HG02884 (cell line): ENCODE results near the gene GJA3.
"Not testable (repeated sequence)": the region's sequence is repeated elsewhere in the genome, so short reads cannot be mapped to it uniquely, and the experiment has no call there.

Experiments used
- ATAC-seq: cut with Tn5 transposase; IDR thresholded peaks from one replicate; pipeline ENCODE4 v1.9.1; 2021; ENCODE audit warnings: mild to moderate bottlenecking, moderate library complexity; ENCODE audit not compliant: unreplicated experiment

The GJA3 gene

DNA sequence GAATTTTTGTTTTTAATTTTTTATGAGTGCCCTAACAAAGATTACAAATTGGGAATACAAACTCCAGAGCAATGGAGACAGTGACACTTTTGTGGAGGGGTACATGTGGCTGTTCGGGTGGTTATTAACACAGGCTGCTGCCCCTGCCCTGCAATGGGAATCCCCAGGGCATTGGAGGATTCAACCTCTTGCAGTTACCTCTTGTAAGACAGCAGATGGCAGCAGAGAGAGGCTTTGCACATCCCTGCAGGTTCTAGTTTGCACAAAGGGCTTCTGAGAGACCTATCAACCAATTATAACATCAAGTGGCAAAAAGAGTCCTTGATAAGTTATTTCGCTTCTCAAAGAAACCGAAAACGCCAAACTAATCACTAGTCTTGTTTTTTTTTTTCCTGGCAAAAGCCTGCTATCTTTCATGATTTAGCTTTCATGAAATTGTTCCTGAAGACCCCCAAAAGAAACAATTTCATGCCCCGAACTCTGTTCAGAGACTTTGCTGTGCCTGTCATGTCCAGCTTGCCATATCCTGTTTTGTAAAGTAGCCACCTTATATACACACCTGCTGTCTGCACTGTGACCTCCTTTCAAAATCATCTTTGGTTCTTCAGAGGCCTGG, 21.5 kb upstream of the GJA3 start:
- peak; percentile 87 for ATAC-seq

GRCh38 chr13:20181188-20181587, 20.3 kb upstream of the GJA3 start:
- ATAC-seq: no peak

DNA sequence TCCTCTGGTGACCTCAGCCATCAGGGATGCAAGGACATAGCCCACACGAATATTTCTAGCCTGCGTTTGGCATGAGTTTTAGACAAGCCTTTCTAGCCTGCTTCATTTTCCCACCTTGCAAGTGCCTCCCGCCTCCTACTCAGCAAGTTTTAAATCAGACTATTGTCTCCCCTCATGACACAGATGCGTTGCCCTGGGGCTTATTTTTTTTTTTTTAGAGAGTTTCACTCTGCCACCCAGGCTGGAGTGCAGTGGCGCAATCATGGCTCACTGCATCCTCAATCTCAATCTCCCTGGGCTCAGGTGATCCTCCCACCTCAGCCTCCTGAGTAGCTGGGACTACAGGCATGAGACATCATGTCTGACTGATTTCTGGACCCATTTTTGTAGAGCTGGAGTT, 17.3 kb upstream of the GJA3 start:
- ATAC-seq: no peak

GRCh38 chr13:20177049-20177831, 16.4 kb upstream of the GJA3 start:
- no peak for ATAC-seq

DNA sequence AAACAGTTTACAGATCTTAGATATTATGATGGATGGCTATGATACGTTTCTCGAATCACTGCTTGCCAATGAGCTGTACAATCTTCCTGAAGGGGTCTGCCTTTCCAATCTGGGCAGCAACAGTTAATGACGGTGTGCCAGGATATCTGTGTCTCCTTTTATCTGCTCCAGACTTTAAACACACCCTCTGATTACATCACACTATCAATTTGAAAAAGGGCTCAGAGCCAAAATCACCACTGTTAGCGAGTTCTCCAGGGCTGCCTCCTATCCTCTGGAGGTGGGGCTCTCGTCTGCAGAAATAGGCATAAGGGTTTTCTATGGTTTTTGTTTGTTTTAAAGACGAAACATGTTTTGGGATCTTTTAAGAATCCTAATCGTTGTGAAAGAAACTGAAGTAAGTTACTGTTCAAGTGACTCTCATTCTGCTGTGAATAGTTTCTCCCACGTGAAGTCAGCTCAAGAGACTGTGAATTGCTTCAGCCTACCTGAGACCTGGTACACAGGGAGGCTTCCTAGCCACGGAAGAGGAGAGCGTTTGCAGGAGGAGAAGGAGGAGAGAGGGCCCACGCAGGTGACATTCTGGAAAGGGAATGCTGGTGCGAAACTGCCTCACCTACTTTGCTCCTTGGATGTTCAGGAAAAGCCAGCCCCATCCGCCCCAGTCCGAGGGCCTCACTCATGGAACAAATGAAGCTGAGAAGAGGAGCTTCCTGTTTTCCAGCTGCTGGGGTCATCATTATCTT, 15.2 kb upstream of the GJA3 start:
- ATAC-seq: no peak

GRCh38 chr13:20175406-20175794, 14.5 kb upstream of the GJA3 start:
- no peak for ATAC-seq

DNA sequence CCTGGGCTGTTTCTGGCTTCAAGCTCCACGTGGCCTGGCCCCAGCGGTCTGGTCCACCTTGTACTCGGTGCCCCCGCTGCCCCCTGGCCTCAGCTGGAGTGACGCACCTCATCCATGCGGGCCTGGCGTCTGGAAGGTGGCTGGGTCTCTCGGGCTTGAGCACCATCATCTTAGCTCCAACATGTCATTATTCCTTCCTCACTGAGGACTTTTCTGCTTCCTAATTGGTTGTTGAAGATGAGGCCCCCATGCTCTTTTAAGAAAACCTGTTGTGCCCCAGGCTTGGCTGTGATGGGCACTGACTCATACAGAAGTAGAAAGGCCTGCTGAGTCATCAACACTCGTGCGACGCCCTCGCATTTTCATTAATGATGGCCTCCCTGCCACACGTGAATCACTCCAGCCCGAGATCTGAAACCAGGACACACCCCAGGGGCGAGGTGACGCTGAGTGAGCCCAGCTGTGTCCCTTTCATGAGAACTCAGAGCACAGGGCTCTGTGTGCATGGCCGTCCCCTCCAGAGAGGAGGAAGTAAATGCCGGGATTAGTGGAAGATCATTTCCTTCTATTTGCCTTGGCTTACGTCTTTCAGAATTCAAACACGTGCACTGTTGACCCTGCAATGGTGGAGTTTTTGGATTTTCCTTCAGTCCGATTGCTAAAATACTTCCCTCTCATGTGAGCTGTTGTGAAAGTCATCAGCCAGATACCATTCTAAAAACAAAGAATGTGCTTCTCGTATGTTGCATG, 14.0 kb upstream of the GJA3 start:
- peak; percentile 95 for ATAC-seq

- no peak for ATAC-seq
Observed at GRCh38 chr13:20173116-20173746, 12.4 kb upstream of the GJA3 start.

DNA sequence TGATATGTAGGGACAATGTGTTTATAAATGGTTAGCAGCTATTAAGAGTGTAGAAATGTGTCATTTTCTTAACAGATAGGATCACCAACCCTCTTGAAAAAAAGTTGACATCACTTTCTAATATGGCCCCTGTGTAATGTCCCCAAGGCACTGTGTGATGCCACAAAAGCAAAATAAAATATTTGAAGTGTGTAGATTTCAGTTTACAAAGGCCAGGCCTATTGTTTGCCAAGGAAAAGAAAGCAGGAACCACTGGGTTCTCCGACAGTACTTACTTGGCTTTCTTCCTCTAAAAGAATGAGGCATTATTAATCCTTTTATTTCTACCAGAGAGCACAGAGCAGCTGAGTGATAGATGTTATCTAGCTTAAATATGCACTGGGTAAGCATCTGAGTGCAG, 10.5 kb upstream of the GJA3 start:
- ATAC-seq: no peak

DNA sequence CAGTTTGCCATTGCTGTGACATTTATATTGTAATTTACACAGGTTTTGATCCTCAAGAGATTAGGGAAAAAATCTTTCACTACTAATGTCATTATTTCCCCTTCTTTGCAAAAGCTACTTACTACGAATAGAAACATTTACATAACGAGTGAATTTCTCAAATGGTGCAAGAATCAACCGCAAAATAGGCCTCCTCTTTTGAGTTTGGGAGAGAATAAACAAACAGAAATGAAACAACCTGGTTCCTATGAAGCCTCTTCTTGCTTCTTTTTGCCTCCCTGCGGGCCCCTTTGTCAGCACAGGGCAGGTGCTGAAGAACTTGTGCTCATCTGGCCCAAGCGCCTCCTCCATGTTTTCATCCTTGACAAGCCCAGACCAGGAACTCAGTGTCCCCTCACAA, 10.1 kb upstream of the GJA3 start:
- ATAC-seq: no peak

DNA sequence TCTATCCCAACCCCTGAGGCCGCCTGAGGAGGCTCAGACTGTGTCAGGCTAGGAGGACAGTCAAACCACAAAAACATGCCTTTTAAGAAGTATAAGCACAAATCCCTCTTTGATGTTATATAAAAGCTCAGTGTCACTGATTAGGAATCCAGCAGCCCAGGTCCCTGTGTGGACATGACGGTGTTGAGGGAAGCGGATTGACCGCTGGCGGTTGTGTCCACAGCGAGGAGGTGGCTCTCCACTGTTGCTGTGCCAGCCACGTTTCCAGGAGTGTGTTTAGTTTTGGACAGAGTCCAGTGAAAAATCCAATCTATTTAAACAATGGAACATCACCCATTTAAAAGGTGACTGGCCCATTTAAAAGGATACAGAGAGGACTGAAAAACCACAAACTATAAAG, 7.5 kb upstream of the GJA3 start:
- ATAC-seq: no peak

DNA sequence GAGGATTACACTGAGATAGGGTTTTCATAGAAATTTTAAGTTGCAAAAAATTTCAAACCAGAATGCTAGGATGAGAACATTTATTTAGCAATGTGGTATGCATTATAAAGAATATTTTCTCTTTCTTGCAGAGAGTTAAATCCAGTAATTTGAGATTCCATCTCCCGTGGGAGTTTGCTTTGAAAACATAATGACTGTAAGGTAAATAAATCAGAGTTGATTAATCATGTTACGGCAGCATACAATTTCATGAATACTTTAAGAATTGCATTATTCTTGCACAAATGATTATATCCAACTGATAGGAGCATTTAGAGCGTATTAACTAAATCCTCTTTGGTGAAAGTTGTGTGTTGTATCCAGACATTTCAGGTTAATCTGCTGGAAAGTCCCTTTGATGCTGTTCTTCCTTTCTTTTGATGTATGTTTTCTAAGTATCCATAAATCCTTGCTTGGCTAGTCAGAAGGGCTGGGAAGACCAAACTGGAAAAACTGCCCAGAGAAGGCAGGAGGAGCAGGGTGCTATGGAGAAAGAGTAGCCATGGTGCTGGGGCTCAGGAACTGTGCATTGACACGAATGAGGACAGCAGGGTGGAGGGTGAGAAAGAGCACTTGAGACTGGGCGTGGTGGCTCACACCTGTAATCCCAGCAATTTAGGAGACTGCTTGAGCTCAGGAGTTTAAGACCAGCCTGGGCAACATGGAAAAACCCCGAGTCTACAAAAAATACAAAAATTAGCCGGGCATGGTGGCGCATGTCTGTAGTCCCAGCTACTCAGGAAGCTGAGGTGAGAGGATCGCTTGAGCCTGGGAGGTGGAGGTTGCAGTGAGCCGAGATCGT, 4.8 kb upstream of the GJA3 start:
- ATAC-seq: no peak

DNA sequence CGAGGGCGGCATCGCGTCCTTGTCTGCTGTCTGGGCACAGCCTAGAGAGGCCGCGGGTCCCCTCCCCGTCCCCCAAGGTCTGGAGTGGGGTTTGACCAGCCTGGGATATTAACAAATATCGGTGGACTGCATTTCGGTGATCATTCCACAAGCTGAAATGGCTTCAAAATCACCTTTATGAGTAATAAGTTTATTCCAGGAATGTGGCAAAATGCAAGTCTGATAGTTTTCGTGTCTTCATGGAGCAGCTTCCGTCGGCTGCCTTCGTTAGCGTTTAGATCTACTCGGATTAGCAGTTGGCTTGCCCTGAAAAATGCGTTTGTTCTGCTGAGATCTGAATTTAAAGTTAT, 1.1 kb upstream of the GJA3 start:
- ATAC-seq: no peak

DNA sequence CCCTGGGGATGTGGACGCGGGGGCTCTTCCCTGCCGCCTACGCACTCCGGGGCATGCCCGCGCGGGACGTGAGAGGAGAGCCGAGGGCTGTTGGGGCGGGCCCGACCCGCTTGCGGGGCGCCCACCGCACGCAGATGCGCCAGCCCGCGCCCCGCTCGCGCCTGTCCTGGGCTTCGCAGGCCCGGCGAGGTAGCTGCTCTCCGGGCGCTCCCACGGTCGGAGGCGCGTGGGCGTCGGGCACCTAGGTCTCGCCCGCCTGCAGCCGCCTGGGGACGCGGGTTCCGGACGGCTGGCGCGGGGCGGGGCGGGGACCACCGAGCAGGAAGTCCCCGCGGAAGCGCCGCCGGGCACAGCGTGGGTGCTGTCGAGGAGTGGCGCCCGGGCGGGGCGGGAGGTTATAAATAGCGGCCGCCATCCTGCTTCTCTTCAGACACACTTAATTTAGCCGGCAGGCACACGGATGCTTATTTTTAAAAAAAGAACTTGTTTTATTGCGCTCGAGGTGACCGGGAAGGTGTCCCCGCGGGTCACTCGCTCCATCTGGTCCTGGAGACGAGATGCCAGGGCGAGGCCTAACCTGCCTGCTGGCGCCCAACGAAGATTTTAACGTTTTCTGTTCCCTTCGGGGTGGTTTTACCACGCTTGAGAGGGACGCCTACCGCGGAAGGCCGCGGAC, 561 bp upstream of the GJA3 start:
- ATAC-seq: peak; percentile 34

DNA sequence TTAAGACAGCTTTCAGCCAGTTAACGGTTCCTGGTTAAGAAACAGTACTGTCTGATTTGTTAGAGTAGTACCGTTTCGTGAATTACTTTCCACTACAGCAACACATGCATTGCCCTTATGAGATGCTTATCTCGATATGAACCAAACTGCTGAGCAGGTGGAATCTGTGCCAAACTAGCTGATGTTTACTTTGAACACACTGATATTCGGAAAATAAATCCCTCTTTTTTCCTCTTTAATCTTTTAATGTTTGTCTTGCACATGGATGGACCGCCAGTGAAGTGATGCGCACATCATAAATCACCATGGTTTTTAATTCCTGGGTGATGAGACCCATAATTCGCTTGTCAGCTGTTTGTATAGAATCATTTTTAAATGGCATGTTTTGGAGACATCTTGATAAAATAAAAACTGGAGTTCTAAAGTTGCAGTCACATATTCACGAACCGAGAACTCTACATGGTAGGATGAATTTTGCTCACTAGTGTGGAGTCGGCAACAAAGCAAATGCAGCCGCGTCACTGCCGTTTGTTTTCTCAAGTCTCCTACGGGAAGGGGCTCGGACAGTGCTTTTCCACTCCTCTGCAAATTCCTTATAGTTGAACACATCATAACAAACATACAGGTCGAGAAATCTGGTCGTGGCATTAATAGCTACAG, 1.1 kb downstream of the GJA3 start:
- ATAC-seq: no peak

DNA sequence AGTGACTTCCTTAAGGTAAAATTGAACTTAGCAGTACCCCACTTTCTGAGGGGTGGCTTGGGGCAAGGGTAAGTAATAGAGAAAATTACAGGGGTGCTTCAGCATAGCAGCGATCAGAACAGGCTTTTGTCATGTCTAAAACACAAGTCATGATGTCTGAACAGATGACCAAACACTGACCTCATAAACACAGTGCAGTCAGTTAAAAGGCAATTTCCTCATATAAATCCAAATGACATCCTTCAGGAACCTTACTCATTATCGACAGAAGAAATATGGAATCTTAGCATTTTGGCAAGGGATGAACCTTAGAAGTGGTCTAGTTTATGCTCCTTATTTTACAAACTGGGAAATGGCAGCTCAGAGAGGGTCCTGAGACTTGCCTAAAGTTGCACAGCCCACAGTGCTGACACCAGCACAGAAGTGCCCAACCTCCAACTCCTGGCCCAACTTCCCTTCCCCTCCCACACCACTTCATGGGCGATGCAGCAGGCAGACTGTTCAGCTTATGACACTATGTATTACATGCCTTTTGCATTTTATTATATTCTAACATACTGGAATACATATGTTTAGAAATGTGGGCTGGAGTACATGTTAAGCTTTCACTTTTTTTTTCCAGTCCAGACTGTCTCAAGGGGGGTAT, 3.6 kb downstream of the GJA3 start:
- no peak for ATAC-seq

DNA sequence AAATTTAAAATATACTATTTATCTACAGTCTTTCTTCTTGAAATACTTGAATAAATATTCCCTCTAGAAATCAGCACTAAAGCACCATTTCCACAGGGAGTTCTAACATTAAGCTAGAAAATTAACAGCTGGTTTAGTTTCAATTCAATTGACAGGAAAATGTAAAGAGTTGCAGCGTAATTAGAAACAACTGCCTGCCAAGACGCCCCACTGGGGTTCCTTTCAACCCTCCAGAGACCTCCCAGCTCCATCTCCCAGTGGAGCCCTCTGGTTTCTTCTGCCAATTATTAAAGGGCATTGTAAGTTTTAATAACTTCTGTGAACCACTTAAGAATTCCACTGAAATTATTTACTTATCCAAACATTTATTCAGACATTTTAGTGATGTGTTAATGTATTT, 4.2 kb downstream of the GJA3 start:
- no peak for ATAC-seq

DNA sequence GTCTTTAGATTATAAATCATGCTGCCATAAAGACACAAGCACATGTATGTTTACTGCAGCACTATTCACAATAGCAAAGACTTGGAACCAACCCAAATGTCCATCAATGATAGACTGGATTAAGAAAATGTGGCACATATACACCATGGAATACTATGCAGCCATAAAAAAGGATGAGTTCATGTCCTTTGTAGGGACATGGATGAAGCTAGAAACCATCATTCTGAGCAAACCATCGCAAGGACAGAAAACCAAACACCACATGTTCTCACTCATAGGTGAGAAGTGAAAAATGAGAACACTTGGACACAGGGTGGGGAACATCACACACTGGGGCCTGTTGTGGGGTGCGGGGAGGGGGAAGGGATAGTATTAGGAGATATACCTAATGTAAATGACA, 7.6 kb downstream of the GJA3 start:
- ATAC-seq: not testable (repeated sequence)

GRCh38 chr13:20151612-20152011, 9.2 kb downstream of the GJA3 start:
- ATAC-seq: no peak
